ENCODE measurements around the gene RLN3. TPM values are rescaled to one million over a fixed set of nuclear protein-coding genes. Genes with fewer than 3 reads are reported as not detected.

Gene RLN3
- polyA plus RNA-seq, 1 of the 3 experiments (the other 2 are of a cell fraction): not detected

- Histone ChIP-seq H3K9ac (no peak overlapping the region), H3K9me2 (no peaks in the 10 kb centered on the region), H3K27ac (ENCODE audit: low read depth in 2 of 2, low read length in 1 of 2) (peak overlapping the region; percentile 30 to 82; a peak in 3 of 4 replicates), H4K20me1 (ENCODE audit: insufficient read depth) (no peaks in the 10 kb centered on the region), H3F3A (replicated peaks; ENCODE audit: insufficient read depth) (no peaks in the 10 kb centered on the region), H3K36me3 (replicated peaks in 1 of 2; ENCODE audit: control insufficient read depth in 1 of 2, insufficient read depth in 2 of 2, low read length in 1 of 2) (peaks cover 0 to 3% of the 10 kb centered on the region in 2 experiments), H2AFZ (ENCODE audit: low read depth) (no peak overlapping the region), H3K4me3 (ENCODE audit: low read depth in 2 of 2, low read length in 1 of 2) (no peak overlapping the region), H3K4me1 (ENCODE audit: control insufficient read depth in 1 of 2, insufficient read depth in 2 of 2, low read depth in 1 of 2, low read length in 1 of 2) (peaks cover 0 to 11% of the 10 kb centered on the region in 2 experiments; a peak in 1 of 4 replicates), H3K27me3 (ENCODE audit: insufficient read depth) (no peaks in the 10 kb centered on the region), H3K9me3 (peaks cover 2% of the 10 kb centered on the region; the same call in 1 of the 2 replicates), H3K4me2 (no peak overlapping the region), H3K79me2 (ENCODE audit: insufficient read depth) (peaks cover 5% of the 10 kb centered on the region; the same call in 1 of the 2 replicates)
- WGBS (ENCODE audit: low lambda C conversion rate): 63% methylated on average over 15 of the region's 22 CpGs
- ChIA-PET POLR2A (interaction anchor here (0.7 to 1.0 kb wide), 4 partner anchors 9 to 62 kb away, joined by 3 to 6 read pairs (median 4); partner anchors contain the start of gene RFX1), CTCF (interaction anchor here (0.8 to 1.4 kb wide), 7 partner anchors 13 to 112 kb away, joined by 3 to 5 read pairs (median 3); partner anchors contain the start of gene IL27RA)
- TF ChIP-seq IRF3 (IDR thresholded peaks at IDR 0.05; ENCODE audit: low read depth, low read length): no peak
- no peak for TF ChIP-seq REST (IDR thresholded peaks at IDR 0.05; ENCODE audit: low read depth, low read length)
- TF ChIP-seq EP300 (IDR thresholded peaks at IDR 0.05; ENCODE audit: borderline replicate concordance in 1 of 2, low read depth in 1 of 2, low read length in 1 of 2): no peak; a peak in 1 of 4 replicates
- 0 out of 2 replicates have a peak, but pooled peaks have one; percentile 40 for TF ChIP-seq RCOR1 (IDR thresholded peaks at IDR 0.05; ENCODE audit: low read length)
- TF ChIP-seq MXI1 (IDR thresholded peaks at IDR 0.05; ENCODE audit: low read depth, low read length): peak; percentile 44; the same call in 1 of the 2 replicates
- TF ChIP-seq RAD21 (IDR thresholded peaks at IDR 0.05; ENCODE audit: low read length): peak; percentile 21; the same call in 1 of the 2 replicates
- TF ChIP-seq FOXJ3 (CRISPR knock-in tag; IDR thresholded peaks at IDR 0.05): no peak
- peak; percentile 89 for DNase-seq
These were observed 34.2 kb upstream of the RLN3 start for GRCh38 chr19:13993590-13994300.

DNA sequence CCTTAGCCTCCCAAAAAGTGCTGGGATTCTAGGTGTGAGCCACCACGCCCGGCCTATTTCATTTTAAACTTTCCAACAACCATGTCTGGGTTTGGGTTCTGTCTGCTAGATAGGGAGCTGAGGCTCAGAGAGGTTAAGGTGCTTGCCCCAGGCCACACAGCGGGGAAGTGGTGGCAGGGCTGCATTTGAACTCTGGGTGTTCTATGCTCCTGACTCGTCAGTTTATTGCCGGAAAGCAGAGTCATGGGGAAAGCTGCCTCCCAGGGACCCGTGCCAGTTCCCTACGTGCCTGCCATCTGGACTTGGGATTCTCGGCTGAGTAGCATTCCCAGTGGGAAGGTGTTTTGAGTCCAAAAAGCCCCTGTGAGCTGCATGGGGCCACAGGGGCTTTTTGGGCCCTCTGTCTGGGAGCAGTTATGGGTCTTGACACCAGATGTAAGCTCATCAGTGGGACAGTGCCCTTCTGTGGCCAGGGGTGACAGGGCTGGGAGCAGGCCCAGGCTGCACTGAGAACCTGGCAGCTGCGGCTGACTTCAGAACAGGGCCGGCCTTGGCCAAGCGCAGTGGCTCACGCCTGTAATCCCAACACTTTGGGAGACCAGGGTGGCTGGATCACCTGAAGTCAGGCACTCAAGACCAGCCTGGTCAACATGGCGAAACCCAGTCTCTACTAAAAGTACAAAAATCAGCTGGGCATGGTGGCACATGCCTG, 32.8 kb upstream of the RLN3 start:
- CTCF ChIA-PET: interaction anchor here (0.8 to 1.4 kb wide), 3 partner anchors 10 to 53 kb away, joined by 4 read pairs; partner anchors contain the start of gene IL27RA
- peaks cover 6% of the 10 kb centered on the region; the same call in 1 of the 2 replicates for H3K79me2 ChIP-seq (ENCODE audit: insufficient read depth)
- peak overlapping the region in 1 of 2 experiments; percentile 18; a peak in 1 of 4 replicates for H3K27ac ChIP-seq (ENCODE audit: low read depth in 2 of 2, low read length in 1 of 2)
- no peak overlapping the region for H2AFZ ChIP-seq (ENCODE audit: low read depth)
- H4K20me1 ChIP-seq (ENCODE audit: insufficient read depth): no peaks in the 10 kb centered on the region
- no peaks in the 10 kb centered on the region for H3F3A ChIP-seq (replicated peaks; ENCODE audit: insufficient read depth)
- peaks cover 0 to 14% of the 10 kb centered on the region in 2 experiments for H3K36me3 ChIP-seq (replicated peaks in 1 of 2; ENCODE audit: control insufficient read depth in 1 of 2, insufficient read depth in 2 of 2, low read length in 1 of 2)
- no peaks in the 10 kb centered on the region for H3K9me2 ChIP-seq
- H3K4me1 ChIP-seq (ENCODE audit: control insufficient read depth in 1 of 2, insufficient read depth in 2 of 2, low read depth in 1 of 2, low read length in 1 of 2): peaks cover 0 to 11% of the 10 kb centered on the region in 2 experiments; a peak in 1 of 4 replicates
- no peak overlapping the region for H3K4me2 ChIP-seq
- no peak for DNase-seq
- H3K4me3 ChIP-seq (ENCODE audit: low read depth in 2 of 2, low read length in 1 of 2): no peak overlapping the region
- 90% methylated on average over 9 of the region's 13 CpGs for WGBS (ENCODE audit: low lambda C conversion rate)
- POLR2A ChIA-PET: no interaction called here
- H3K27me3 ChIP-seq (ENCODE audit: insufficient read depth): no peaks in the 10 kb centered on the region
- peaks cover 10% of the 10 kb centered on the region; the same call in 1 of the 2 replicates for H3K9me3 ChIP-seq
- no peak overlapping the region for H3K9ac ChIP-seq
- no peak for TF ChIP-seq GATA2 (CRISPR knock-in tag; IDR thresholded peaks at IDR 0.05)
- TF ChIP-seq POLR2AphosphoS5 (IDR thresholded peaks at IDR 0.05; ENCODE audit: low read depth, low read length): no peak
- no peak for TF ChIP-seq NFIC (IDR thresholded peaks at IDR 0.05; ENCODE audit: borderline replicate concordance)
- TF ChIP-seq, protein P1, sequence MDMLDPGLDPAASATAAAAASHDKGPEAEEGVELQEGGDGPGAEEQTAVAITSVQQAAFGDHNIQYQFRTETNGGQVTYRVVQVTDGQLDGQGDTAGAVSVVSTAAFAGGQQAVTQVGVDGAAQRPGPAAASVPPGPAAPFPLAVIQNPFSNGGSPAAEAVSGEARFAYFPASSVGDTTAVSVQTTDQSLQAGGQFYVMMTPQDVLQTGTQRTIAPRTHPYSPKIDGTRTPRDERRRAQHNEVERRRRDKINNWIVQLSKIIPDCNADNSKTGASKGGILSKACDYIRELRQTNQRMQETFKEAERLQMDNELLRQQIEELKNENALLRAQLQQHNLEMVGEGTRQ (IDR thresholded peaks at IDR 0.05; ENCODE audit: borderline replicate concordance, low read depth, low read length): no peak
- TF ChIP-seq NRF1 (IDR thresholded peaks at IDR 0.05; ENCODE audit: low read depth, low read length): no peak
- no peak for TF ChIP-seq EZH2phosphoT487 (IDR thresholded peaks at IDR 0.05; ENCODE audit: borderline replicate concordance, low read depth)
- TF ChIP-seq RFX5 (IDR thresholded peaks at IDR 0.05; ENCODE audit: low read length): no peak
- no peak for TF ChIP-seq RXRA (IDR thresholded peaks at IDR 0.05; ENCODE audit: borderline replicate concordance, low read depth)
- TF ChIP-seq, protein P2, sequence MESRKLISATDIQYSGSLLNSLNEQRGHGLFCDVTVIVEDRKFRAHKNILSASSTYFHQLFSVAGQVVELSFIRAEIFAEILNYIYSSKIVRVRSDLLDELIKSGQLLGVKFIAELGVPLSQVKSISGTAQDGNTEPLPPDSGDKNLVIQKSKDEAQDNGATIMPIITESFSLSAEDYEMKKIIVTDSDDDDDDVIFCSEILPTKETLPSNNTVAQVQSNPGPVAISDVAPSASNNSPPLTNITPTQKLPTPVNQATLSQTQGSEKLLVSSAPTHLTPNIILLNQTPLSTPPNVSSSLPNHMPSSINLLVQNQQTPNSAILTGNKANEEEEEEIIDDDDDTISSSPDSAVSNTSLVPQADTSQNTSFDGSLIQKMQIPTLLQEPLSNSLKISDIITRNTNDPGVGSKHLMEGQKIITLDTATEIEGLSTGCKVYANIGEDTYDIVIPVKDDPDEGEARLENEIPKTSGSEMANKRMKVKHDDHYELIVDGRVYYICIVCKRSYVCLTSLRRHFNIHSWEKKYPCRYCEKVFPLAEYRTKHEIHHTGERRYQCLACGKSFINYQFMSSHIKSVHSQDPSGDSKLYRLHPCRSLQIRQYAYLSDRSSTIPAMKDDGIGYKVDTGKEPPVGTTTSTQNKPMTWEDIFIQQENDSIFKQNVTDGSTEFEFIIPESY (IDR thresholded peaks at IDR 0.05; ENCODE audit: borderline replicate concordance, low read depth): no peak
